ENCODE results near the gene BACH2.

DNA sequence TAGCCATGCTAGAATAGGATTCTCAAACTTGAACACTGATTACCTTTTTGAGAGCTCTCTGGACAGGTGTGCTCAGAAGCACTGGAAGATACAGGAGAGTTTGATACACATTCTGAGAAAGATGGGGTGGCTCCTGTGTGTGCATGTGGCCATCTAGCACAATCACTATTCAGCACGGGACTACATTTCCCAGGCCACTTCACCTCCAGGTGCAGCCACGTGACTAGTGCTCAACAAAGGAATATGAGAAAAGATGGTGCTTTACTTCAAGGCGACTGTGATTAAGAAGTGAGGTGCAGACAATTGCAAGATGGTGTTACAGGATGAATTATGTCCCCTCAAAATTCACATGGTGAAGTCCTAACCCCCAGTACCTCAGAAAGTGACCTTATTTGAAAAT, 103.8 kb downstream of the BACH2 start:
- TF ChIP-seq, protein P1, sequence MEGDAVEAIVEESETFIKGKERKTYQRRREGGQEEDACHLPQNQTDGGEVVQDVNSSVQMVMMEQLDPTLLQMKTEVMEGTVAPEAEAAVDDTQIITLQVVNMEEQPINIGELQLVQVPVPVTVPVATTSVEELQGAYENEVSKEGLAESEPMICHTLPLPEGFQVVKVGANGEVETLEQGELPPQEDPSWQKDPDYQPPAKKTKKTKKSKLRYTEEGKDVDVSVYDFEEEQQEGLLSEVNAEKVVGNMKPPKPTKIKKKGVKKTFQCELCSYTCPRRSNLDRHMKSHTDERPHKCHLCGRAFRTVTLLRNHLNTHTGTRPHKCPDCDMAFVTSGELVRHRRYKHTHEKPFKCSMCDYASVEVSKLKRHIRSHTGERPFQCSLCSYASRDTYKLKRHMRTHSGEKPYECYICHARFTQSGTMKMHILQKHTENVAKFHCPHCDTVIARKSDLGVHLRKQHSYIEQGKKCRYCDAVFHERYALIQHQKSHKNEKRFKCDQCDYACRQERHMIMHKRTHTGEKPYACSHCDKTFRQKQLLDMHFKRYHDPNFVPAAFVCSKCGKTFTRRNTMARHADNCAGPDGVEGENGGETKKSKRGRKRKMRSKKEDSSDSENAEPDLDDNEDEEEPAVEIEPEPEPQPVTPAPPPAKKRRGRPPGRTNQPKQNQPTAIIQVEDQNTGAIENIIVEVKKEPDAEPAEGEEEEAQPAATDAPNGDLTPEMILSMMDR (IDR thresholded peaks at IDR 0.05) = no peak
- TF ChIP-seq EZH2 (IDR thresholded peaks at IDR 0.05) (no peak), EZH2phosphoT487 (IDR thresholded peaks at IDR 0.05) (no peak)

All from neural progenitor cell (in vitro differentiated cells).